SK-N-SH treated with all-trans-retinoic acid at 6 μM for 48 hours (cell line): ENCODE data around the gene SMARCC1.
"Not testable (repeated sequence)": the region's sequence is repeated elsewhere in the genome, so short reads cannot be mapped to it uniquely, and the experiment has no call there.

Experiments used
- ARNTL ChIP-seq: fragments of 450-650 bp; formaldehyde crosslinking; IDR thresholded peaks from 2 replicates; pipeline ENCODE4 v1.5.0; 2020; ENCODE audit warnings: low read depth, mild to moderate bottlenecking, moderate library complexity, borderline replicate concordance
- CREB5 ChIP-seq: fragments of 250-450 bp; sonication (Bioruptor Pico); IDR thresholded peaks from 2 replicates; pipeline ENCODE4 v1.5.1; 2020; ENCODE audit warnings: low read depth, mild to moderate bottlenecking, moderate library complexity
- CSDC2 ChIP-seq: fragments of 250-450 bp; sonication (Bioruptor Pico); IDR thresholded peaks from 2 replicates; pipeline ENCODE4 v1.5.0; 2020; ENCODE audit warnings: mild to moderate bottlenecking, moderate library complexity
- ESRRG ChIP-seq: fragments of 250-450 bp; sonication (Bioruptor Pico); IDR thresholded peaks from 2 replicates; pipeline ENCODE4 v1.6.1; 2021; ENCODE audit warnings: mild to moderate bottlenecking
- ISL1 ChIP-seq: fragments of 250-450 bp; sonication (Bioruptor Pico); IDR thresholded peaks from 2 replicates; pipeline ENCODE4 v2.1.2; 2022; ENCODE audit warnings: mild to moderate bottlenecking, moderate library complexity
- RARB ChIP-seq: fragments of 250-450 bp; sonication (Bioruptor Pico); IDR thresholded peaks from 2 replicates; pipeline ENCODE4 v1.8.0; 2021; ENCODE audit warnings: mild to moderate bottlenecking, moderate library complexity
- SNAI2 ChIP-seq: fragments of 250-450 bp; sonication (Bioruptor Pico); IDR thresholded peaks from 2 replicates; pipeline ENCODE4 v1.5.0; 2020; ENCODE audit warnings: mild to moderate bottlenecking, moderate library complexity
- TCF4 ChIP-seq: fragments of 250-450 bp; sonication (Bioruptor Pico); IDR thresholded peaks from 2 replicates; pipeline ENCODE4 v1.8.0; 2021; ENCODE audit warnings: mild to moderate bottlenecking, moderate library complexity, borderline replicate concordance
- TOX ChIP-seq: fragments of 250-450 bp; sonication (Bioruptor Pico); IDR thresholded peaks from 2 replicates; pipeline ENCODE4 v1.8.0; 2021; ENCODE audit warnings: mild to moderate bottlenecking, moderate library complexity, borderline replicate concordance
- ZC3H10 ChIP-seq: fragments of 250-450 bp; sonication (Bioruptor Pico); IDR thresholded peaks from 2 replicates; pipeline ENCODE4 v1.5.1; 2021; ENCODE audit warnings: mild to moderate bottlenecking, moderate library complexity
- ZFP3 ChIP-seq: fragments of 250-450 bp; sonication (Bioruptor Pico); IDR thresholded peaks from 2 replicates; pipeline ENCODE4 v1.5.0; 2020; ENCODE audit warnings: mild to moderate bottlenecking, moderate library complexity
- ZFP30 ChIP-seq: fragments of 450-650 bp; formaldehyde crosslinking; IDR thresholded peaks from 2 replicates; pipeline ENCODE4 v1.5.0; 2022; ENCODE audit warnings: mild to moderate bottlenecking, moderate library complexity
- TF ChIP-seq, protein P1 (sequence below): fragments of 250-450 bp; sonication (Bioruptor Pico); IDR thresholded peaks from 2 replicates; pipeline ENCODE4 v1.8.0; 2020; ENCODE audit warnings: mild to moderate bottlenecking, moderate library complexity, borderline replicate concordance

DNA sequence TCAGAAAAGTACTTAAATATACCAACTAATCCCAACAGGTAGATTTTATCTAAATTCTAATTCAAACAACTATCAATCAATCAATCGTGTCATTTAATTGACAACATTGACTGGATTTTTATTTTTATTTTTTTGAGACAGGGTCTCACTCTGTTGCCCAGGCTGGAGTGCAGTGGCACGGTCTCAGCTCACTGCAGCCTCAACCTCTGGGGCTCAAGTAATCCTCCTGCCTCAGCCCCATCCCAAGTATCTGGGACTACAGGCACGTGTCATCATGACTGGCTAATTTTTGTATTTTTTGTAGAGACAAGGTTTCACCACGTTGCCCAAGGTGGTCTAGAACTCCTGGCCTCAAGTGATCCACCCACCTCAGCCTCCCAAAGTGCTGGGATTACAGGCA lies 64.2 kb downstream of the SMARCC1 start:
- TF ChIP-seq ARNTL (CRISPR knock-in tag); ZFP3; ISL1 (CRISPR knock-in tag); SNAI2 (CRISPR knock-in tag); TOX; ESRRG; RARB (CRISPR knock-in tag); ZC3H10; CREB5 (CRISPR knock-in tag); ZFP30 (CRISPR knock-in tag); TCF4 (CRISPR knock-in tag); CSDC2 (CRISPR knock-in tag): not testable (repeated sequence)
- TF ChIP-seq, protein P1, sequence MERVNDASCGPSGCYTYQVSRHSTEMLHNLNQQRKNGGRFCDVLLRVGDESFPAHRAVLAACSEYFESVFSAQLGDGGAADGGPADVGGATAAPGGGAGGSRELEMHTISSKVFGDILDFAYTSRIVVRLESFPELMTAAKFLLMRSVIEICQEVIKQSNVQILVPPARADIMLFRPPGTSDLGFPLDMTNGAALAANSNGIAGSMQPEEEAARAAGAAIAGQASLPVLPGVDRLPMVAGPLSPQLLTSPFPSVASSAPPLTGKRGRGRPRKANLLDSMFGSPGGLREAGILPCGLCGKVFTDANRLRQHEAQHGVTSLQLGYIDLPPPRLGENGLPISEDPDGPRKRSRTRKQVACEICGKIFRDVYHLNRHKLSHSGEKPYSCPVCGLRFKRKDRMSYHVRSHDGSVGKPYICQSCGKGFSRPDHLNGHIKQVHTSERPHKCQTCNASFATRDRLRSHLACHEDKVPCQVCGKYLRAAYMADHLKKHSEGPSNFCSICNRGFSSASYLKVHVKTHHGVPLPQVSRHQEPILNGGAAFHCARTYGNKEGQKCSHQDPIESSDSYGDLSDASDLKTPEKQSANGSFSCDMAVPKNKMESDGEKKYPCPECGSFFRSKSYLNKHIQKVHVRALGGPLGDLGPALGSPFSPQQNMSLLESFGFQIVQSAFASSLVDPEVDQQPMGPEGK: not testable (repeated sequence)
